Glutamatergic neuron (in vitro differentiated cells): ENCODE data around the gene MXRA8. TPM values are rescaled to one million over a fixed set of nuclear protein-coding genes. Genes with fewer than 3 reads are reported as not detected.

Experiments
- DNase-seq: peaks from one replicate; pipeline ENCODE4 v3.0.0; 2022
- H3K27ac Mint-ChIP-seq: one replicate; pipeline ENCODE4 v1.8.0; 2020; ENCODE audit warnings: mild to moderate bottlenecking, mixed read lengths, inconsistent platforms; ENCODE audit not compliant: unreplicated experiment
- H3K27me3 Mint-ChIP-seq: one replicate; pipeline ENCODE4 v1.8.0; 2020; ENCODE audit warnings: mild to moderate bottlenecking, moderate library complexity, mixed read lengths, inconsistent platforms; ENCODE audit not compliant: unreplicated experiment
- H3K36me3 Mint-ChIP-seq: one replicate; pipeline ENCODE4 v1.8.0; 2020; ENCODE audit warnings: mild to moderate bottlenecking, mixed read lengths, inconsistent platforms; ENCODE audit not compliant: unreplicated experiment
- H3K4me1 Mint-ChIP-seq: one replicate; pipeline ENCODE4 v1.8.0; 2020; ENCODE audit warnings: mild to moderate bottlenecking, low read depth, mixed read lengths, inconsistent platforms; ENCODE audit not compliant: unreplicated experiment
- H3K4me3 Mint-ChIP-seq: one replicate; pipeline ENCODE4 v1.8.0; 2020; ENCODE audit warnings: mild to moderate bottlenecking, mixed read lengths, inconsistent platforms; ENCODE audit not compliant: unreplicated experiment
- H3K9me3 Mint-ChIP-seq: one replicate; pipeline ENCODE4 v1.8.0; 2020; ENCODE audit warnings: mild to moderate bottlenecking, moderate library complexity, mixed read lengths, inconsistent platforms; ENCODE audit not compliant: unreplicated experiment
- total RNA-seq: library from RNA; stranded (reverse); fragmentation: NEBNext Ultra II Directional; extraction: Animal tissue kit (Norgen Biotek cat#: 25700); gene quantifications from one replicate; pipeline ENCODE4 v1.2.1, GENCODE V29; 2021; ENCODE audit not compliant: unreplicated experiment
- TF ChIP-seq, protein P1 (sequence below): fragments of 200-600 bp; sonication (generic); IDR thresholded peaks from one replicate; pipeline ENCODE4 v1.5.0; 2021; ENCODE audit not compliant: partially characterized antibody, unreplicated experiment

Gene MXRA8
- total RNA-seq, 1 donor from 2014 or later = 7.7 TPM

DNA sequence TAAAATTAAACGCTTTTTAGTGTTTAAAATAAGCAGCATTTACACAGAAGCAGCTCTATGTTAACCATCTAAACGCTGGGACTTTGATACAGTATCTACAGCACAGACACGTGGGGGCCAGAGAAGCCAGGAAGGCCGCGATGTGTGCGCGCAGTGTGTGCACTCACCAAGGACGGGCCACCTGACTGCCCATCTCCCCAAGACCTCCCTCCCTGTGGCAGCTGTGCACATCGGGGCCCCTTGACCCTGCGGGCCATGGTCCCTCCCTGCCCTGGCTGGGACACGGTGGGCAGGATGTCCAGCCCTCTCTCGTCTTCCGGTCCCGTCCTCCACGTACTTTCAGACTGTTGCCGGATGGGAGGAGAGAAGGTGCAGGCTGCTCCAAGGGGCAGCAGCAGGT is 23.1 kb downstream of the MXRA8 start:
- TF ChIP-seq, protein P1, sequence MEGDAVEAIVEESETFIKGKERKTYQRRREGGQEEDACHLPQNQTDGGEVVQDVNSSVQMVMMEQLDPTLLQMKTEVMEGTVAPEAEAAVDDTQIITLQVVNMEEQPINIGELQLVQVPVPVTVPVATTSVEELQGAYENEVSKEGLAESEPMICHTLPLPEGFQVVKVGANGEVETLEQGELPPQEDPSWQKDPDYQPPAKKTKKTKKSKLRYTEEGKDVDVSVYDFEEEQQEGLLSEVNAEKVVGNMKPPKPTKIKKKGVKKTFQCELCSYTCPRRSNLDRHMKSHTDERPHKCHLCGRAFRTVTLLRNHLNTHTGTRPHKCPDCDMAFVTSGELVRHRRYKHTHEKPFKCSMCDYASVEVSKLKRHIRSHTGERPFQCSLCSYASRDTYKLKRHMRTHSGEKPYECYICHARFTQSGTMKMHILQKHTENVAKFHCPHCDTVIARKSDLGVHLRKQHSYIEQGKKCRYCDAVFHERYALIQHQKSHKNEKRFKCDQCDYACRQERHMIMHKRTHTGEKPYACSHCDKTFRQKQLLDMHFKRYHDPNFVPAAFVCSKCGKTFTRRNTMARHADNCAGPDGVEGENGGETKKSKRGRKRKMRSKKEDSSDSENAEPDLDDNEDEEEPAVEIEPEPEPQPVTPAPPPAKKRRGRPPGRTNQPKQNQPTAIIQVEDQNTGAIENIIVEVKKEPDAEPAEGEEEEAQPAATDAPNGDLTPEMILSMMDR = no peak
- Mint-ChIP-seq H3K4me1 (no peaks in the 10 kb centered on the region), H3K9me3 (peaks cover 7% of the 10 kb centered on the region), H3K36me3 (no peaks in the 10 kb centered on the region), H3K27ac (no peak overlapping the region), H3K27me3 (peaks cover 4% of the 10 kb centered on the region), H3K4me3 (no peak overlapping the region)
- DNase-seq = no peak

DNA sequence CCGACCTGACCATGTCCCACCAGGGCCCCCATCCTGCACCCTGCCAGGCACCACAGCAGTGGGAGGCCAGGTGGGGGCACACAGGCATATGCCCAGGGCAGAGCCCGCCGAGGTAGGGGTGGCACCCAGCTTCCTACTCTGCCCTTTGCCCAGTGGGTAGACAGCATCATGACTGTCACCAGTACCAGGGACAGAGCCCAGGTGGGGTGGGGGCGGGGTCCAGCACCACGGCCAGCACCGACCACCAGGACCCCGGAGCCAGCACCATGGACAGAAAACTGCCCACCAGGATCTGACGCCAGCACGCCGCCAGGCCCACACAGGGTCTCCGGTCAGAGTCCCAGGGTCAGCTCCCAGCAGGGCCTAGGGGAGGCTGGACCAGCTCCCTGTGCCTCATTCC is 23.5 kb downstream of the MXRA8 start:
- H3K4me3 Mint-ChIP-seq = no peak overlapping the region
- H3K27me3 Mint-ChIP-seq = peaks cover 7% of the 10 kb centered on the region
- H3K36me3 Mint-ChIP-seq = no peaks in the 10 kb centered on the region
- H3K4me1 Mint-ChIP-seq = peaks cover 4% of the 10 kb centered on the region
- DNase-seq = no peak
- H3K27ac Mint-ChIP-seq = no peak overlapping the region
- H3K9me3 Mint-ChIP-seq = peaks cover 10% of the 10 kb centered on the region
- TF ChIP-seq, protein P1 = no peak

DNA sequence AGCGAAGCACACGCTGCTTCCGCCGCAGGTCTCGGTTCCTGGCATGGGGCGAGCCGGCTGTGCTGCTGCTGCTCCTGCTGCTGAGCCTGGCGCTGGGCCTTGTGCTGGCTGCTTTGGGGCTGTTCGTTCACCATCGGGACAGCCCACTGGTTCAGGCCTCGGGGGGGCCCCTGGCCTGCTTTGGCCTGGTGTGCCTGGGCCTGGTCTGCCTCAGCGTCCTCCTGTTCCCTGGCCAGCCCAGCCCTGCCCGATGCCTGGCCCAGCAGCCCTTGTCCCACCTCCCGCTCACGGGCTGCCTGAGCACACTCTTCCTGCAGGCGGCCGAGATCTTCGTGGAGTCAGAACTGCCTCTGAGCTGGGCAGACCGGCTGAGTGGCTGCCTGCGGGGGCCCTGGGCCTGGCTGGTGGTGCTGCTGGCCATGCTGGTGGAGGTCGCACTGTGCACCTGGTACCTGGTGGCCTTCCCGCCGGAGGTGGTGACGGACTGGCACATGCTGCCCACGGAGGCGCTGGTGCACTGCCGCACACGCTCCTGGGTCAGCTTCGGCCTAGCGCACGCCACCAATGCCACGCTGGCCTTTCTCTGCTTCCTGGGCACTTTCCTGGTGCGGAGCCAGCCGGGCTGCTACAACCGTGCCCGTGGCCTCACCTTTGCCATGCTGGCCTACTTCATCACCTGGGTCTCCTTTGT is 24.7 kb downstream of the MXRA8 start:
- peaks cover 5% of the 10 kb centered on the region for H3K4me1 Mint-ChIP-seq
- H3K36me3 Mint-ChIP-seq = no peaks in the 10 kb centered on the region
- H3K27ac Mint-ChIP-seq = no peak overlapping the region
- TF ChIP-seq, protein P1 = no peak
- H3K27me3 Mint-ChIP-seq = peaks cover 10% of the 10 kb centered on the region
- no peak overlapping the region for H3K4me3 Mint-ChIP-seq
- peaks cover 15% of the 10 kb centered on the region for H3K9me3 Mint-ChIP-seq
- no peak for DNase-seq

DNA sequence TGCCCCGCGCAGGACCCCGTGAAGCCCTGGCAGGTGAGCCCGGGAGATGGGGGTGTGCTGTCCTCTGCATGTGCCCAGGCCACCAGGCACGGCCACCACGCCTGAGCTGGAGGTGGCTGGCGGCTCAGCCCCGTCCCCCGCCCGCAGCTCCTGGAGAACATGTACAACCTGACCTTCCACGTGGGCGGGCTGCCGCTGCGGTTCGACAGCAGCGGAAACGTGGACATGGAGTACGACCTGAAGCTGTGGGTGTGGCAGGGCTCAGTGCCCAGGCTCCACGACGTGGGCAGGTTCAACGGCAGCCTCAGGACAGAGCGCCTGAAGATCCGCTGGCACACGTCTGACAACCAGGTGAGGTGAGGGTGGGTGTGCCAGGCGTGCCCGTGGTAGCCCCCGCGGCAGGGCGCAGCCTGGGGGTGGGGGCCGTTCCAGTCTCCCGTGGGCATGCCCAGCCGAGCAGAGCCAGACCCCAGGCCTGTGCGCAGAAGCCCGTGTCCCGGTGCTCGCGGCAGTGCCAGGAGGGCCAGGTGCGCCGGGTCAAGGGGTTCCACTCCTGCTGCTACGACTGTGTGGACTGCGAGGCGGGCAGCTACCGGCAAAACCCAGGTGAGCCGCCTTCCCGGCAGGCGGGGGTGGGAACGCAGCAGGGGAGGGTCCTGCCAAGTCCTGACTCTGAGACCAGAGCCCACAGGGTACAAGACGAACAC is 25.4 kb downstream of the MXRA8 start:
- no peak overlapping the region for H3K27ac Mint-ChIP-seq
- peaks cover 5% of the 10 kb centered on the region for H3K4me1 Mint-ChIP-seq
- H3K4me3 Mint-ChIP-seq = no peak overlapping the region
- peaks cover 15% of the 10 kb centered on the region for H3K9me3 Mint-ChIP-seq
- DNase-seq = no peak
- TF ChIP-seq, protein P1 = no peak
- H3K27me3 Mint-ChIP-seq = peaks cover 10% of the 10 kb centered on the region
- H3K36me3 Mint-ChIP-seq = no peaks in the 10 kb centered on the region

DNA sequence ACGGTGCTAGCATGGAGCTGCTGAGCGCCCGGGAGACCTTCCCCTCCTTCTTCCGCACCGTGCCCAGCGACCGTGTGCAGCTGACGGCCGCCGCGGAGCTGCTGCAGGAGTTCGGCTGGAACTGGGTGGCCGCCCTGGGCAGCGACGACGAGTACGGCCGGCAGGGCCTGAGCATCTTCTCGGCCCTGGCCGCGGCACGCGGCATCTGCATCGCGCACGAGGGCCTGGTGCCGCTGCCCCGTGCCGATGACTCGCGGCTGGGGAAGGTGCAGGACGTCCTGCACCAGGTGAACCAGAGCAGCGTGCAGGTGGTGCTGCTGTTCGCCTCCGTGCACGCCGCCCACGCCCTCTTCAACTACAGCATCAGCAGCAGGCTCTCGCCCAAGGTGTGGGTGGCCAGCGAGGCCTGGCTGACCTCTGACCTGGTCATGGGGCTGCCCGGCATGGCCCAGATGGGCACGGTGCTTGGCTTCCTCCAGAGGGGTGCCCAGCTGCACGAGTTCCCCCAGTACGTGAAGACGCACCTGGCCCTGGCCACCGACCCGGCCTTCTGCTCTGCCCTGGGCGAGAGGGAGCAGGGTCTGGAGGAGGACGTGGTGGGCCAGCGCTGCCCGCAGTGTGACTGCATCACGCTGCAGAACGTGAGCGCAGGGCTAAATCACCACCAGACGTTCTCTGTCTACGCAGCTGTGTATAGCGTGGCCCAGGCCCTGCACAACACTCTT is 26.2 kb downstream of the MXRA8 start:
- Mint-ChIP-seq H3K36me3 (no peaks in the 10 kb centered on the region), H3K27ac (no peak overlapping the region), H3K9me3 (peaks cover 15% of the 10 kb centered on the region), H3K4me3 (no peak overlapping the region), H3K27me3 (peaks cover 10% of the 10 kb centered on the region), H3K4me1 (peaks cover 5% of the 10 kb centered on the region)
- TF ChIP-seq, protein P1 = no peak
- DNase-seq = no peak
